NK-92 treated with Interleukin-12 subunit alpha and Interleukin-12 subunit beta, amount 100 ng/mL, for 24 hours (cell line): ENCODE data around the gene HK1.

Experiments used
- DNase-seq: peaks from one replicate; lab custom pipeline; 2025; lab: John Stamatoyannopoulos, UW

The HK1 gene

GRCh38 chr10:69348816-69349541 is 70.7 kb downstream of the HK1 start:
- no peak for DNase-seq

GRCh38 chr10:69349542-69349888 is 71.2 kb downstream of the HK1 start:
- DNase-seq: no peak

GRCh38 chr10:69351589-69351988 is 73.3 kb downstream of the HK1 start:
- DNase-seq: no peak

- DNase-seq: no peak
Observed at GRCh38 chr10:69352569-69353264, 74.4 kb downstream of the HK1 start.

- no peak for DNase-seq
Observed at GRCh38 chr10:69353977-69354635, 75.8 kb downstream of the HK1 start.

- no peak for DNase-seq
Observed at GRCh38 chr10:69356187-69356586, 77.9 kb downstream of the HK1 start.

- DNase-seq: no peak
Observed at GRCh38 chr10:69358148-69358795, 80.0 kb downstream of the HK1 start.

- DNase-seq: peak; percentile 11
Observed at GRCh38 chr10:69359148-69359547, 80.9 kb downstream of the HK1 start.

- DNase-seq: no peak
Observed at GRCh38 chr10:69359594-69359993, 81.3 kb downstream of the HK1 start.

GRCh38 chr10:69360485-69361302 is 82.4 kb downstream of the HK1 start:
- no peak for DNase-seq

GRCh38 chr10:69361303-69361614 is 83.0 kb downstream of the HK1 start:
- no peak for DNase-seq

- no peak for DNase-seq
Observed at GRCh38 chr10:69362471-69362954, 84.2 kb downstream of the HK1 start.

GRCh38 chr10:69363666-69364065 is 85.4 kb downstream of the HK1 start:
- no peak for DNase-seq

- no peak for DNase-seq
Observed at GRCh38 chr10:69364232-69364940, 86.1 kb downstream of the HK1 start.

- no peak for DNase-seq
Observed at GRCh38 chr10:69366738-69367137, 88.4 kb downstream of the HK1 start.

- DNase-seq: no peak
Observed at GRCh38 chr10:69367469-69367868, 89.2 kb downstream of the HK1 start.

- no peak for DNase-seq
Observed at GRCh38 chr10:69372126-69372980, 94.1 kb downstream of the HK1 start.

- DNase-seq: no peak
Observed at GRCh38 chr10:69374242-69374641, 95.9 kb downstream of the HK1 start.

GRCh38 chr10:69374931-69375306 is 96.6 kb downstream of the HK1 start:
- DNase-seq: no peak
